KG1 (cell line): ENCODE measurements around the gene RNPS1.

Source experiments
- DNase-seq: peaks from one replicate; lab custom pipeline; 2025; lab: John Stamatoyannopoulos, UW

RNPS1 gene, protein sequence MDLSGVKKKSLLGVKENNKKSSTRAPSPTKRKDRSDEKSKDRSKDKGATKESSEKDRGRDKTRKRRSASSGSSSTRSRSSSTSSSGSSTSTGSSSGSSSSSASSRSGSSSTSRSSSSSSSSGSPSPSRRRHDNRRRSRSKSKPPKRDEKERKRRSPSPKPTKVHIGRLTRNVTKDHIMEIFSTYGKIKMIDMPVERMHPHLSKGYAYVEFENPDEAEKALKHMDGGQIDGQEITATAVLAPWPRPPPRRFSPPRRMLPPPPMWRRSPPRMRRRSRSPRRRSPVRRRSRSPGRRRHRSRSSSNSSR

DNA sequence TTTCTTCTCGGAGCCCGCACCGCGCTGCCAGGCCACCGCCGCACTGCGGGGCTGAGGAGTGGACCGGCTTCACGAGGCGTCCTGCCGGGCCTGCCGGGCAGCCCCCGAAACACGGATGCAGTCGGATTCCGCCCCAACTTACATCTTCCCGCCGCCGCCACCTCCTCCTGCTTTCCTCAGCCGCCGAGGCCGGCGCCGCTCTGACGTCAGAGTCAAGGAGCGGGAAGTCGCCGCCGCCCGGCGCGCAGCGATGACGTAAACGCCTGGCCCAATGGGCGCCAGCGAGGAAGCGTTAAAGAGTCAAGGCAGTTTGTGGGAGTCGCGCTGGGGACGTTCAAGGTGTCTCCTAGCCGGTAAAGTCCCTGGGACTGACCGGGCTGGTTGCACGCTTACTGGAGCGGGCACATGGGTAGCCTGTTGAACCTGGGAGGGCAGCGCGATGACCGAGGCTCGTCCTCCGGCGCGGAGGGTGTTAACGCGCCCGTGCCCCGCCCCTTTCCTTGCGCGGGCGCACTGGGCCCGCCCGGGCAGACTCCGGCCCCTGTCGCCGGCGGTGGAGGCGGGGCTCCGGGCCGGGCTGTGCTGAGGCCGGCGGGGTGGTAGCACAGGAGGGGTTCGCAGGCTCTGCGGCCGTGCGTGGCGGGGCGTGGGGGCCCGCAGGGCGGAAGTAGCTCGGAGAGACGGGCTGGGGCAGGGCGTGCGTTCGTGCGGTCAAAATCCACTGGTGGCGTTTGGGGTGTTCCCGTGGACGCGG, at the start of gene RNPS1:
Gene RNPS1, minus strand, starts transcription at position 214 of the 754 bp plus-strand sequence. CDS start 3,483 bp downstream, outside the sequence.
- peak; percentile 97 for DNase-seq

- DNase-seq: no peak
Observed at GRCh38 chr16:2317231-2318020, 49.5 kb upstream of the RNPS1 start.

DNA sequence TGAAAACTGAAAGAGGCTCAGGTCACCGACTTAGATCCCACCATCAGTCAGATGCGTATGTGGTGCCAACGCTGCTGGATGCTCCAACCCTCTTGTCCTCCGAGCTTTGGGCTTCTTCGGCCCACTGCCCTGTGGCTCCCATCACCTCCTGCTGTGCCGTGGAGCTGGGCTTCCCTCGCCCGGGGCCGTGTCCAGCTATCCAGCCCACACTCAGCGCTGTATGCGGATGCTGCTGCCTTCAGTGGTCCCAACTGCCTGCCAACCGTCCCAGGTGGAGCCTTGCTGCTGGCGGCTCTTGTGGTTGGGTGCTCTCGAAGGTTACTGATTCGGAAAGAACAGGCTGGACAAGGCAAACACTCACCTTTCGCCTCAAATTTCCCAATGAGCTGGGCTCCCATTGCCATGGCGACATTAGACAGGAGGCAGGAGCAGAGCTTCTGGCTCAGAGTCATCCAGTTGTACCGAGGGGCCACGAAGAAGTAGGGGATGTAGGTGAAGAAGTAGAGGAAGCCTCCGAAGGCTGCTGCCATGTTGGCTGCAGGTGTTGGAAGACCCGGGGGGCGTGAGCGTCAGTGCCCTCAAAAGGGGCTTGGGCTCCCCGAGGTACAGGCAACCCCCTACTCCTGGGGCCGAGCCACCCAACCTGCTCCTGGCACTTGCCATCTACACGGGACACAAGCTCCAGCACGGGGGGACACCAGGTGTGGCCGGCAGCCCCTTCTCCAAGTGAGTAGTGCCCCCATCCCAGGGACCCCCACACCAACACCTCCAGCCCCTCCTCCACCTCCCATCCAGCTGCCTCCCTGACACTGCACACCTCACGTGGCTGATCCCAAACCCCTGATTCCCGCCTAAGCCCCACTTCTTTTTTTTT, 40.4 kb upstream of the RNPS1 start:
- DNase-seq: no peak

DNA sequence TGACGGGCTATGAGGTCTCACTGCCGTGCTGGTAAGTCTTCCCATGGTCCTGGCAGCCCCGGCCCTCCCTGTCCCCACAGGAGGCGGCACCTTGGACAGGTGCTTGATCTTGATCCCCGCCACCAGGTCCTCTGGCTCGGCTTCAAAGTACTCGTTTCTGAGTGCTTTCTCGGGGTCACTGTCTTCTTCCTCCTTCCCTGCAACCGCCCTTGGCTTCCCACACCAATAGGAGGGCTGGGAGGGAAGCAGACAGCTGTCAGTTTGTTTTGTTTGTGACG, 31.9 kb upstream of the RNPS1 start:
- DNase-seq: no peak

DNA sequence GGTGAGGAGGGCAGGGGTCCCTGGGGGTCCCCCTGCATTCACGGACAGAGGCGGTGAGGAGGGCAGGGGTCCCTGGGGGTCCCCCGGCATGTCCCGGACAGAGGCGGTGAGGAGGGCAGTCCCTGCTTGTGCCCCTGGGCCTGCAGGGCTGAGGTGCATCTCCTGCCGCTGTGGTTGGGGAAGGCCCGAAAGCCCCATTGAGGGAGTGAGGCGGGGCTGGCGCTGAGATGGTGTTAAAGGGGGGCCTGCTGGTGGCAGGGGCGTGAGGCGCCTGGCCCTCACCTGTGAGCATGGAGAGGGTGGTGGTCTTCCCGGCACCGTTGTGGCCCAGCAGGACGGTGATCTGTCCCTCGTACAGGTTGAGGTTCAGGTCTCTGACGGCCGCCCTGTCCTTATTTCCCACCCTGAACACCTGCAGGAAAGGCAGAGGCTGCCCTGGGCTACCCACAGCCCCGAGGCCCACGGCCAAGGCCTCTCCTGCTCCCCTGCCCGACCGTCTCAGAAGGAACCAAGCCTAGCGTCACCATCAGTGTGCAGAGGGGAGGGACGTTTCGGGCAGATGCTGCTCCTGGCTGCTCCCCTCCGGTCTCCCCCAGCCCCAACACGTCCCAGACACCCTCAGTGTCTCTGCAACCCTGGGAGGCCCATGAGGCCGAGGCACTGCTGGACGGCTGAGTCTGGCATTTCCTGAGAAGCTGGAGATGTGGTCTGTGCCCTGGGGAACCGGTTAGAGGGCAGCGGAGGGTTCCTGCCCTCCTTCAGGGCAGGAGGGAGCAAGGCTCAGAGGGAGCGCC, 31.4 kb upstream of the RNPS1 start:
- no peak for DNase-seq

DNA sequence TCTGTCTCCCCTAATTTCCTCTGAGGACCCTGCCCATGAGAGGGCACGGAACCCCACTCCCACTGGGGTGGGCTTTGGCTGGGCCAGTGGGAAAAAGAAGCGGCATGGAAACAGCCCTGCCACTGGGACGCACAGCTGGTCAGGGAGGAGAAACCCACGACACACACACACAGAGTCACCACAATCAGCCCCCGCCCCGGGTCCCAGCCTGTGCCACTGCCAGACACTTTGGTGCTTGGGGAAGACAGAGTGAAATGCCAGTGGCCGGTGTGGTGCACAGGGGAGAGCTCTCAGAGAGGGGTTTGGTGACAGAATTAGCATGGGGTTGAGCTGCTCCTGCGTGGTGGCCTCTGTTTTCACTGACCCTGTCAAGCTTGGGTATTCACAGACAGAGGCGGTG, 30.7 kb upstream of the RNPS1 start:
- no peak for DNase-seq

- no peak for DNase-seq
Observed at GRCh38 chr16:2297506-2297860, 29.6 kb upstream of the RNPS1 start.

DNA sequence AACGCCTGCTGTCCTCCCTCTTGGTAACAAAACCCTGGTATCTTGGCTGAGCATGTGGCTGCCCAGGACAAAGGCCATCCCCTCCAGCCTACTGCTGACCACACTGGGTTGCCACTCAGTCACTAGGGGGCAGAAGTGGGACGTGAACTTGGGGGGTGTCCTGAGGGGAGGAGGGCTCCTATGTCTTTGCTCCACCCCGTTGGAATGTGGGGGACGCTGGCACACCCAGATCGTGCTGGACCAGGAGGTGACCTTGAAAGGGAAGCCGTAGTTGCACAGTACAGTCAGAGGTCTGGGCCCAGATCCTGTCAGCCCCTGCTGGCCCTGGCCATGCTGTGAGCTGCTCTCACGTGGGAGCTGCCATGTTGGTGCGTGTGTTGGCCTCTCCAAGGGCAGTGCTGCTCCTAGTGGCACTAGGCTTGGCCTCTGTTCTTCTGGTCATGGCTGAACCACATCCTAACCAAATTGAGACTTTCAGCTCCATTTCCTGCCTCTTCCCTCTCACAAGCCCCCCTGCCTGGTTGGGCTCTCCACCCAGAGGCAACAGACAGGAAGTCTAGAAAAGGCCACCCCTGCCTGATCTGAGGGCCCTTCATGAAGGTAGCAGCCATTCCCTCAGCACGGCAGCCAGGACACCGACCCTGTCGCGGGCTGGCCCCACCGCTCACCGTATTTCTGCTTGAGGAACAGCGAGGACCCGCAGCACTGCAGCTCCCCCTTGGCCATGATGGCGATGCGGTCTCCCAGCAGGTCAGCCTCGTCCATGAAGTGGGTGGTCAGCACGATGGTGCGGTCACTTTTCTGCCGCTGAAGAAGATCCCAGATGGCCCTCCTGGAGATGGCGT, 29.0 kb upstream of the RNPS1 start:
- no peak for DNase-seq

- no peak for DNase-seq
Observed at GRCh38 chr16:2295056-2295798, 27.3 kb upstream of the RNPS1 start.

GRCh38 chr16:2292221-2292620, 24.3 kb upstream of the RNPS1 start:
- DNase-seq: no peak

DNA sequence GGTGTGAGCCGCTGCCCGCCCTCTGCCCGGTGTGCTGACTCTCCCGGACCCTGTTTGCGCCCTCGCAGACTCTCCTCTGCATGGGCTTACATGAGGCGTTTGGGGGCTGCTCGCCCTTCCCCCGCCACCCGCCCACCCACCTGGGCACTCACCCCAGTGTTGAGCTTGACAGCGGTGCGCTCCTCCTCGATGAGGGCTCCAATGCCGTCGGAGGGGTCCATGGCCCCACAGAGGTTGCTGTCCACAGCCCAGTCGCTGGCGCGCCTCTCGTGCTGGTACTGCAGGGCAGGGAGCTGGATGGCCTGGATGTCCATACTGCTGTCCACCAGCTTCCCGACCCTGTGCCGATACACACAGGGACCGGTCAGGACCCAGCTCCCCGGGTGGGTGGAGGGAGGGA, 21.4 kb upstream of the RNPS1 start:
- no peak for DNase-seq

DNA sequence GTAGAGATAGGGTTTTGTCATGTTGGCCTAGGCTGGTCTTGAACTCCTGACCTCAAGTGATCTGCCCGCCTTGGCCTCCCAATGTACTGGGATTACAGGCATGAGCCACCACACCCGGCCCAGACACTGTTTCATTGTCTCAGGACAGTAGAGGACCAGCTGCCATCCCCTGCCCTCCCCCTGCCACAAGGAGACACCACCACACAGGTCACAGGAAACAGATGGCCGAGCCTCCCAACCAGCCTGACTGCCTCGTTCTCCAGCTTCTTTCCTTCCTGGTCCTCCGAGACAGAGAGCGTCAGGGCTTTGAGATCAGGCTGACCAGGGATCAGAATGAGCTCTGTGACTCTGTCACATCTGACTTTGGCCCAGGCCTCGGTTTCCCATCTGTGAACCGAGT, 20.8 kb upstream of the RNPS1 start:
- DNase-seq: no peak

DNA sequence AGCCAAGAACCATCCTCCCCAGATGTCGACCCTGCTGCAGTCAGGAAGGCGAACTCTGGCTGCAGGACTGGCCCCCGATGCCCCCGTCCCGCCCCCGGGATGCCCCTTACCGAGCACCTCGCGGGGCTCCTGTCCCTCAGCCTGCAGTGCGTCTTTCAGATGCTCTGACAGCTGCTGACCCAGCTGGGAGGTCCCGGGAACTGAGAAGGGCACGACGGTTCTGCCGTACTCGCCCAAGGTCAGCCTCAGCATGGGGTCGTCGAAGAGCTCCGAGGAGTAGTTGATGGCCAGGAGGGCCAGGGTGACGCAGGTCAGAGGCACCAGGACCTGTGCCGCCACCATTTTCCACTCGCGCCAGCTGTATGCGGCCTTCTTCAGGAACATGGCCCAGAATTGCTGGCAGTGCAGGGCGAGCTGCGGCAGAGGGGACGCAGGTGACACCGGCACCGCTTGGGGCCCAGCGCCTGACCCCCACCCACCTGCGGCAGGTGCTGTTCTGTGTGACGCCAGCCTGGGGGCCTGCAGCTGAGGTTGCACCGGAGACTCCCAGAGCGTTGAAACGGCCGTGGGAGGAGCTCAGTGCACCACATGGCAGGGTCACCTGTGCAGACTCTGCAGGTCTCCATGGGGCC, 20.1 kb upstream of the RNPS1 start:
- no peak for DNase-seq

GRCh38 chr16:2286550-2286949, 18.6 kb upstream of the RNPS1 start:
- no peak for DNase-seq

GRCh38 chr16:2285731-2286191, 17.8 kb upstream of the RNPS1 start:
- no peak for DNase-seq

DNA sequence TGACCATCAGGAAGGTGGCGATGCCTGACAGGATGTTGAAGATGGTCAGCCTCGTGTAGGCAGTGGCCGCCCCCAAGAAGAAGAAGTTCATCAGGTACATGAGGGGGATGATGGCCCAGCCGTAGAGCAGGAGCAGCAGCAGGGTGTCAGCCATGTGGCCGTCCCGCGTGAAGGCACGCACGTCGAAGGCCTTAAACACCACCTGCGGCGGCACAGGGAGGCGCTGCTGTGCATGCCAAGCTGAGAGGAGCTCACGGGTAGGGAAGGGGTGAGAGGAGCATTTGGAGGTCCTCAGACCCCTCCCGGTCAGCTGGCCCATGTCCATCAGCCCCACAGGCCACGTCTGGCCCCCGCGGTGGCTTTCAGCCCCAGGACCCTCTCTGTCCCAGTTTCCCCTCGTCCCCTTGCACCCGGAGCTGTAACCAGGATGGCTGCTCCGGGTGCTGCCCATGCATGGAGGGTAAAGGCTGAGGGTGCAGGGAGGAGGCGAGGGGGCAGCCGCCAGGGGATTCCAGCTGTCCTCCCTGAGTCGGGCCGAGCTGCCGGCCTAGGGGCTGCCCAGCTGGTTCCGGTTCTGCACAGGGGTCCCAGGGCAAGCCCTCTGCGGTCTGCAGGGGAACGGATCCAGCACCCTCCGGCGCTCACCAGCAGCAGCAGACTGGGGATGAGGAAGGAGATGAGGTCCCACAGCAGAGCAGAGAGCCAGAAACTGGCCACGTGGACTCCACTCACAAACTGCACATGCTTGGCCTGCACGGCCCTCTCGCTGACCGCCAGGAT, 17.1 kb upstream of the RNPS1 start:
- no peak for DNase-seq

DNA sequence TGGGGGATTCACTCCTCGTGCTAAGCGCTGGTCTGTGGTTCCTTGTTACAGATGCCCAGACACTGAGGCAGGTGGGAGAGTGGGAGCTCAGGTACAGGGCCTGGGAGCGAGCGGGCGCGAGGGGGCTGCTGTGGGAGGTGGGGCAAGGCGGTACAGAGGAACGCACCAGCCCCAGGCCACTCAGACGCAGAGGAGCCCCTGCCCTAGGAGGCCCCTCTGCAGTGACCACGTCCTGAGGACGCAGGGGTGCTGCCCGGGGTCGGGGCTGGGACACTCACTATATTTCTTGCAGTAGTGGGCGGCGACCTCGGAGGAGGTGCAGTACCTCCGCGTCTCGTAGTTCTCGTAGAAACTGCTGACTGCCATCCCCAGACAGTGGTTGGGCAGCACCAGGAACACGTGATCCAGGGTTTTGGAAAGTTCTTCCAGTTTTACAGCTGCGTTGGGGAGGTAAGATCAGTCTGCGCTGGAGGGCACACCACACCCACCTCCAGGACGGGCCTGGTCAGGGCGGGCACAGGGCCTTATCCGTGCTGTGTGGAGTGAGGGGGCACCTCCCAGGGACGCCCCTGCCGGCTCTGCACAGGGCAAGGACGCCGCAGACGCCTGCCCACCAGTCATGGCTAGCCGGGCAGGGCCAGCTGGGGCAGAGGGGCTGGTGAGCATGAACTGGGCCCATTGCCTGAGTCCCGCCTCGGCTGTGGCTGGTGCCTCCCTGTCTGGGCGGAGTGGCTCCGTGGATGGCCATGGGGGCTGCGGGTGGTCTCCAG, 16.3 kb upstream of the RNPS1 start:
- DNase-seq: no peak
